ENCODE measurements around the gene BTRC.

The BTRC gene

GRCh38 chr10:101545898-101546297 lies 191.9 kb downstream of the BTRC start:
- DNase-seq (ENCODE audit: low read depth): no peak

GRCh38 chr10:101550965-101551364 lies 197.0 kb downstream of the BTRC start:
- no peak for DNase-seq (ENCODE audit: low read depth)

GRCh38 chr10:101552442-101552841 lies 198.5 kb downstream of the BTRC start:
- DNase-seq (ENCODE audit: low read depth): no peak

- no peak for DNase-seq (ENCODE audit: low read depth)
Measured at GRCh38 chr10:101557541-101557940, 203.6 kb downstream of the BTRC start.

GRCh38 chr10:101558204-101558603 lies 204.2 kb downstream of the BTRC start:
- DNase-seq (ENCODE audit: low read depth): no peak

GRCh38 chr10:101558671-101559595 lies 205.0 kb downstream of the BTRC start:
- DNase-seq (ENCODE audit: low read depth): no peak

- no peak for DNase-seq (ENCODE audit: low read depth)
Measured at GRCh38 chr10:101559596-101560297, 205.8 kb downstream of the BTRC start.

- no peak for DNase-seq (ENCODE audit: low read depth)
Measured at GRCh38 chr10:101560298-101561067, 206.5 kb downstream of the BTRC start.

GRCh38 chr10:101561068-101561915 lies 207.3 kb downstream of the BTRC start:
- no peak for DNase-seq (ENCODE audit: low read depth)

- no peak for DNase-seq (ENCODE audit: low read depth)
Measured at GRCh38 chr10:101562231-101562630, 208.3 kb downstream of the BTRC start.

GRCh38 chr10:101563007-101563406 lies 209.0 kb downstream of the BTRC start:
- no peak for DNase-seq (ENCODE audit: low read depth)

- DNase-seq (ENCODE audit: low read depth): no peak
Measured at GRCh38 chr10:101563497-101564040, 209.6 kb downstream of the BTRC start.

- DNase-seq (ENCODE audit: low read depth): no peak
Measured at GRCh38 chr10:101564490-101564991, 210.6 kb downstream of the BTRC start.

- DNase-seq (ENCODE audit: low read depth): no peak
Measured at GRCh38 chr10:101565370-101565900, 211.5 kb downstream of the BTRC start.

- no peak for DNase-seq (ENCODE audit: low read depth)
Measured at GRCh38 chr10:101565936-101566332, 212.0 kb downstream of the BTRC start.

GRCh38 chr10:101566333-101567164 lies 212.6 kb downstream of the BTRC start:
- no peak for DNase-seq (ENCODE audit: low read depth)

GRCh38 chr10:101567165-101568006 lies 213.4 kb downstream of the BTRC start:
- DNase-seq (ENCODE audit: low read depth): no peak

GRCh38 chr10:101568054-101568745 lies 214.2 kb downstream of the BTRC start:
- DNase-seq (ENCODE audit: low read depth): no peak
